T-helper 2 cell treated with Interferon-gamma antibody and Interleukin-4, amounts not matched to agents 5 μg/mL and 100 μg/mL, for 36 hours (primary cell): ENCODE measurements around the gene ATG14.
"Not testable (repeated sequence)": the region's sequence is repeated elsewhere in the genome, so short reads cannot be mapped to it uniquely, and the experiment has no call there.

Experiments used
- DNase-seq: peaks from one replicate; pipeline ENCODE4 v3.0.0; 2021; ENCODE audit warnings: low spot score
- H3K27ac Mint-ChIP-seq: one replicate; pipeline ENCODE4 v1.8.0; 2021; ENCODE audit warnings: mild to moderate bottlenecking, mixed read lengths
- H3K27me3 Mint-ChIP-seq: one replicate; pipeline ENCODE4 v1.8.0; 2021; ENCODE audit warnings: low read depth, mixed read lengths
- H3K36me3 Mint-ChIP-seq: one replicate; pipeline ENCODE4 v1.8.0; 2021; ENCODE audit warnings: low read depth, mixed read lengths
- H3K4me1 Mint-ChIP-seq: one replicate; pipeline ENCODE4 v1.8.0; 2021; ENCODE audit warnings: low read depth, mixed read lengths
- H3K4me3 Mint-ChIP-seq: one replicate; pipeline ENCODE4 v1.8.0; 2022; ENCODE audit warnings: mild to moderate bottlenecking, moderate library complexity, mixed read lengths
- H3K9me3 Mint-ChIP-seq: one replicate; pipeline ENCODE4 v1.8.0; 2021; ENCODE audit warnings: mixed read lengths

Gene ATG14

DNA sequence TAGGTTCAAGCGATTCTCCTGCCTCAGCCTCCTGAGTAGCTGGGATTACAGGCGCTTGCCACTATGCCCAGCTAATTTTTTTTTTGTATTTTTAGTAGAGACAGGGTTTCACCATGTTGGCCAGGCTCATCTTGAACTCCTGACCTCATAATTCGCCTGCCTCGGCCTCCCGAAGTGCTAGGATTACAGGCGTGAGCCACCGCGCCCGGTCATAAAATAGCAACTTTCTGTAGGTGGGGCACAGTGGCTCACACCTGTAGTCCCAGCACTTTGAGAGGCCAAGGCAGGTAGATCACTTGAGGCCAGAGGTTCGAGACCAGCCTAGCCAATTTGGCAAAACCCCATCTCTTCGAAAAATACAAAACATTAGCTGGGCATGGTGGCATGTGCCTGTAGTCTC is 10.7 kb upstream of the ATG14 start:
- not testable (repeated sequence) for H3K27ac Mint-ChIP-seq, H3K36me3 Mint-ChIP-seq, DNase-seq, H3K9me3 Mint-ChIP-seq, H3K4me3 Mint-ChIP-seq, H3K27me3 Mint-ChIP-seq, H3K4me1 Mint-ChIP-seq

DNA sequence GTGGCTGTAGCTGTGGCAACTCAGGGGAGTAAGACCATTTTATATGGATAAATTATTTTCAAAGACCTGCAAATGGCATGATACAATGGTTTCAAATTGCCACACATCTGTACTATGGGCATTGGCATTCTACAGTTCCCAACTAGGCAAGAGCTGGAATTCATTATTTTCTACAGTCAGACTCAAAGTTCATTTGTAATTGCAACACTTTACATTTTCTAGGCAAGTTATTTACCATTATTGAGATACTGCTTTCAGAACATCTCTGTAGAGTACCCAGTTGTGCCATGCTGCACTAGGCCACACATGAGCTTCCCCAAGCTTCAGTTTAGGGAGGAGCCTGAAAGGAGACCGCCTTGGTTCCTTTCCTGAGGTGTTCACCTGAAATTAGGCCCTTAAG is 8.0 kb upstream of the ATG14 start:
- no peak overlapping the region for H3K4me3 Mint-ChIP-seq
- H3K9me3 Mint-ChIP-seq = no peaks in the 10 kb centered on the region
- no peak for DNase-seq
- H3K27ac Mint-ChIP-seq = no peak overlapping the region
- H3K4me1 Mint-ChIP-seq = peaks cover 5% of the 10 kb centered on the region
- no peaks in the 10 kb centered on the region for H3K36me3 Mint-ChIP-seq
- peaks cover 2% of the 10 kb centered on the region for H3K27me3 Mint-ChIP-seq

DNA sequence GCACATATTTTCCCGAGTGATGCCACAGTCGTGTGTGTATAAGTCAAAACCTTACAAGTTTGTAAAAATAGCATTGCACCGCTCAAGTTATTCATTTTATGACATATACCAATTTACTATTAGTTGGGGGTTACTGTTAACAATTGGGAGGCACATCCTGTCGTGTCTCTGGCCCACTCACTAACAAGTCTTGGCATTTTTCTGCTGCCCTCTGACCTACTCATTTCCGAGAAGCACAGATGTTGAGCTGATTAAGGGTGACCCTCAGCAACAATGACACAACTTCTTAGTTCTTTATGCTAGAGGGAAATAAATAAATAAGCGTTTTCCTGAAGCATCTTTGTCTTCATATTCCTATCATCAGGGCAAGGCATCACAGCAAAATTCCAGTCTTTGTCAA is 6.8 kb upstream of the ATG14 start:
- H3K36me3 Mint-ChIP-seq = no peaks in the 10 kb centered on the region
- no peak overlapping the region for H3K4me3 Mint-ChIP-seq
- peaks cover 2% of the 10 kb centered on the region for H3K27me3 Mint-ChIP-seq
- no peak overlapping the region for H3K27ac Mint-ChIP-seq
- DNase-seq = no peak
- H3K4me1 Mint-ChIP-seq = peaks cover 5% of the 10 kb centered on the region
- no peaks in the 10 kb centered on the region for H3K9me3 Mint-ChIP-seq

DNA sequence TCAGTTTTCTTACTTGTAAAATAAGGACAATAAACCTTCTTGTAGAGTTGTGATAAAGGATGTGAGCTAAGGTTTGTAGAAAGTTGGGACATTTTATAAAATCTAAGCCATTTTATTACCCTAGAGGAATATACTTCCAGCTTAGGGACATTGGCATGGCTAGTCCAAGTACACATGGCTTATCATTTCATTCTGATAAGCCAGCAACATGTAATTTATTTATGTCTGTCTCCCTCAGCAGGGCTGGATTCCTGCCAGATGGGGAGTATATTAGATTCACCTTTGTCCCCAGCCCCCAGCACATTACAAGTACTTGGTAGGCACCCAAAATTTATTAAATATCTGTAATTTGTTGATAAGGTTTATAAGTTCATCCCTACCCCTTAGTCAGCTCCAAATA is 6.3 kb upstream of the ATG14 start:
- Mint-ChIP-seq H3K4me1 (peaks cover 5% of the 10 kb centered on the region), H3K4me3 (no peak overlapping the region), H3K9me3 (no peaks in the 10 kb centered on the region), H3K27me3 (peaks cover 2% of the 10 kb centered on the region), H3K27ac (no peak overlapping the region), H3K36me3 (no peaks in the 10 kb centered on the region)
- DNase-seq = no peak

DNA sequence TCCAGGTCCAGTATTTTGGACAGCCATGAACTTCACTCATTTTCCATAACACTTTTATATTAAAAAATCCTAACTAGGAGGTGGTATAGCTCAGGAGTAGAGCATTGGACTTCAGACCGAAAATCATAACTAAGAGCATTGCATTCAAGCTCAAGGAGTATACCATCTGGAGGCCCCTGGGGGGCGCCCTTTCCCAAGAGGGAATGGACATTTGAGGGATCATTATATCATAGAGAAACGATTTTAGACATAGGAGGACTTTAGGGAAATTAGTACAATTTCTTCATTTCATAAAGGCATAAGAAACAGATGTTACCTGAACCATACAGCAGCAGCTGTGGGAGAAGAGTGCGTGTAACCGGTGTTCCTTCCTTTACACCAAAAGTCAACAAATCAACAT is 5.2 kb upstream of the ATG14 start:
- Mint-ChIP-seq H3K36me3 (no peaks in the 10 kb centered on the region), H3K4me3 (no peak overlapping the region), H3K4me1 (peaks cover 10% of the 10 kb centered on the region), H3K27me3 (peaks cover 2% of the 10 kb centered on the region), H3K9me3 (no peaks in the 10 kb centered on the region), H3K27ac (no peak overlapping the region)
- no peak for DNase-seq

DNA sequence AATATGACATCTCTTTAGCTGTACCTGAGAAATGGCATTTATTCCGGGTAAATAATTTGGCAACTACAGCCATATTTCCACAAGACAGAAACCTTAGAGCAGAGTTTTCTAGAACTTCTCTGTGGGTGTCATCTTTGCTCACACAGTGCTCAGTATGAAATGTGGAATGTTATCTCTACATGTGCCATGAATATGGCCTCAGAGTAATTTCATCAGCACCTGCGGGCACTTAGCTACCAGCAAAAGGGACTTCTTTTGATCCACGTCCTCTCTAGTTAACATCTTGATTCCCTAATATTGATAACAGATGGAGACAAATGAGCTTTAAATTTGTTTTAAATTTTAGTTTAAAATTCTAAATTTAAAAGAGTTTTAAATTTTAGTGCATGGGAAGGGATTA is 2.9 kb upstream of the ATG14 start:
- no peak overlapping the region for H3K27ac Mint-ChIP-seq
- no peaks in the 10 kb centered on the region for H3K9me3 Mint-ChIP-seq
- H3K4me3 Mint-ChIP-seq = no peak overlapping the region
- no peaks in the 10 kb centered on the region for H3K36me3 Mint-ChIP-seq
- no peak for DNase-seq
- peaks cover 2% of the 10 kb centered on the region for H3K27me3 Mint-ChIP-seq
- H3K4me1 Mint-ChIP-seq = peaks cover 27% of the 10 kb centered on the region

DNA sequence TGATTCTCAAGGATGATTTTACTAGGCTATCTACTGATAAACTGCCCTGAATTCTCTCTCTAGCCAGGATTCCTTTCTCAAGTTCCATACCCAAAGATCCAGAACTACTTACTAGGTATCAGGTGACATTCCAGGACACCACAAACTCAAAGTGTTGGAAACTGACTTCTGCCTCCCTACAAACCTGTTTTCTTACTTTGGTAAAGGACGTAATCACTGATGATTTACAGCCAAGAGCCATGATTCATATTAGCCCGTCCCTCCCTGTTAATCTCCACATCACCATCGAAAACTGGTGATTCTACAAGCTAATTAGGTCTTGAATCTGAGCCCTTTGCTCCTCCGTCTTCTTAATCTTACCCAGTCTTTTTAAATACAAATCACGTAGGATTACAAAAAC is 1.0 kb upstream of the ATG14 start:
- H3K4me1 Mint-ChIP-seq = peaks cover 32% of the 10 kb centered on the region
- H3K9me3 Mint-ChIP-seq = no peaks in the 10 kb centered on the region
- peak overlapping the region; percentile 89 for H3K4me3 Mint-ChIP-seq
- peaks cover 2% of the 10 kb centered on the region for H3K27me3 Mint-ChIP-seq
- H3K36me3 Mint-ChIP-seq = no peaks in the 10 kb centered on the region
- H3K27ac Mint-ChIP-seq = no peak overlapping the region
- no peak for DNase-seq

DNA sequence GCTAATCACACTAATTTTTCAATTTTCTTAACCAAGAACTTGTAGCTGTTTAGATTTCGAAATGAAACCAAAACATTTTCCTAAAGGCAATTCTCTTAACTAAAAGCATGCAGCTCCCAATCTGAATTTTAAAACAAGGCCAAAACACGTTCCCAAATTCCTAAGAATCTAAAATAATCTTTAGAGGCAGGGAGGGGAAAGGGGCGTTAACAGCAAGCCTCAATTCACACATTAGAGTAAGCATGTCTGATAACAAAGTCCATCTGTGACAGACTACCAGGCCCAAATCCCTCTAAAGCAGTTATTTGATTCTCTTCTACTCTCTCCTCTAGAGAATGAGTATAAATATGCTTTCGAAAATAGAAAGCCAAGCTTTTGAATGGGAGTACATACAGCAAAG is 754 bp downstream of the ATG14 start:
- Mint-ChIP-seq H3K9me3 (no peaks in the 10 kb centered on the region), H3K4me1 (peaks cover 30% of the 10 kb centered on the region), H3K4me3 (peak overlapping the region; percentile 89), H3K27ac (peak overlapping the region; percentile 86), H3K27me3 (no peaks in the 10 kb centered on the region), H3K36me3 (no peaks in the 10 kb centered on the region)
- no peak for DNase-seq

DNA sequence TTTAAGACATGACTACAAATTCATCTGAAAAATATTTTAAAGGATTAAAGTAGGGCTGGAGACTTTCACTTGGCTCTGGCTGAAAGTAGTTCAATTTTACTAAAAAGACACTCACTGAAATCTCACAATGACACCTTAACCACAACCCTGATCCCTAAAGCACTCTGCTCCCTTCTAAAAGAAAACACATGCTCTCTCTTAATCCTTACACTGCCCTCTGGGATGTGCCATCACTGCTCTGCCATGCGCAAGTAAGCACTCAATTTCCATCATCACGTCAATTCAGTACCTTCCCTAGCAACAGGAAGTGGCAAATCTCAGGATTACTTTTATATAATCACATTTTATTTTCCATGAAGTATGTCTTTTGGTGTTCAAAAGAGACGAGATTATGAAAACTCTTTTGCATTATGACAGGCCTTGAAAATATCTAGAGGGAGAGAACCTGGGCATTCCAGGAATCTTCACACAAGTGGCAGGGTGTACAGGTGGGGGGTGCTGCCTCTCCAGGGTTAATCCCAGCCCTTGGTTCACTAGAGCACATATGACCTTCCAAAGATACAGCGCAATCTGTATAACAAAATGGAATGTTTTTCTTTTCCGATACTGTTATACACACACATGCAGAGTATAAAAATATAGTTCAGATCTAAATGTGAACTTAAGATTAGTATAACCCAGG is 7.3 kb downstream of the ATG14 start:
- Mint-ChIP-seq H3K27me3 (no peaks in the 10 kb centered on the region), H3K4me3 (no peak overlapping the region), H3K4me1 (peaks cover 13% of the 10 kb centered on the region), H3K9me3 (no peaks in the 10 kb centered on the region), H3K36me3 (no peaks in the 10 kb centered on the region), H3K27ac (no peak overlapping the region)
- no peak for DNase-seq

DNA sequence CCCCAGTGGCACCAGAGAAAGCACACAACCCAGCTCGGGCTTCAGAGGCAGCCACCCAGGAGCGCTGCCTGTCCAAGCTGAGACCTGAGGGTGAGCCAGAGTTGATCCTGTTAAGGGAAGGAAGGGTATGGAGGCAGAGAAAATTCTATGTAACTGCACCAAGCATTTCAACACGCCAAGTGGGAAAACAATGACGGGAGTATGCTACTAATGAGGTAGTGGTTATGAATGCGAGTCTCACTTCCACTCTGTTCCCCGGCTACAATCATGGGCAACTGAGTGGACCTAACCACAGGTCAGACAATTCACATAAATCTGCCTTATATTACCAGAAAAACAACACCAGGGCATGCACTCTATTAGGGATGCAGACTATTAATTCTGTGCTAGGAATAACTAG is 9.9 kb downstream of the ATG14 start:
- H3K4me1 Mint-ChIP-seq = peaks cover 7% of the 10 kb centered on the region
- no peak for DNase-seq
- no peaks in the 10 kb centered on the region for H3K9me3 Mint-ChIP-seq
- H3K27ac Mint-ChIP-seq = no peak overlapping the region
- H3K4me3 Mint-ChIP-seq = no peak overlapping the region
- peaks cover 2% of the 10 kb centered on the region for H3K36me3 Mint-ChIP-seq
- no peaks in the 10 kb centered on the region for H3K27me3 Mint-ChIP-seq

DNA sequence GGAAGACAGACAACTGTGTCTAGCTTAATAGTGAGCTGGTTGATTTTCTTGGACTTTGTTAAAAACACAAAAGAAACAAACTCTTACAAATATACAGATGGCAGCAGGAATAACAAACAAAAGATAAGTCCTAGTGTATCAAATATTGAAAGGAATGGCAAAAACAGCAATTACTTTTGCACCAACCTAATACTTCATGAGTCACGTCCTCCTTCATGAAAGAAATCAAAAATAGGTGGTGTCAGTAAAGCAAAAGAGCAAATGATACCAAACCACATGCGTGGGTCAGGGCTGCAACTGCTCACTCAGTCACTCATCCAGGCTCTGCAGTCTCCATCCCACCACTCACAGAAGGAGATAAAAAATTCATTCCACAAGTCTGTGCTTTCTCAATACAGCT is 11.8 kb downstream of the ATG14 start:
- Mint-ChIP-seq H3K27me3 (no peaks in the 10 kb centered on the region), H3K4me1 (peaks cover 7% of the 10 kb centered on the region), H3K27ac (no peak overlapping the region), H3K9me3 (no peaks in the 10 kb centered on the region), H3K36me3 (peaks cover 2% of the 10 kb centered on the region), H3K4me3 (no peak overlapping the region)
- no peak for DNase-seq

DNA sequence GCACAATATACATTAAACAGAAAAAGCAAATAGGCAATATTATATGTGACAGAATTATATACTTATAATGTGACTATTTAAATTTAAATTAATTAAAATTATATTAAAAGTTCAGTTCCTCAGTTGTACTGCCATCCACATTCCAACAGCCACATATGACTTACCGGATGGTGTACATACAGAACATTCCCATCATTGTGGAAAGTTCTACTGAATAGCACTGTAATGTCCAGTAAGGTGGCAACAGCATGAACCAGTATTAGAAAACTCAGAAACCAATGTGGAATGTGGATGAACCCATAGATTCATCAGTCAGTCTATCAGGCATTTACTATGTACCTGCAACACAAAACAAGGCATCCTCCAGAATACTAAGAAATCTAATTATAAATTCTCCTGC is 12.4 kb downstream of the ATG14 start:
- no peak for DNase-seq
- no peak overlapping the region for H3K27ac Mint-ChIP-seq
- no peaks in the 10 kb centered on the region for H3K27me3 Mint-ChIP-seq
- peaks cover 2% of the 10 kb centered on the region for H3K36me3 Mint-ChIP-seq
- no peak overlapping the region for H3K4me3 Mint-ChIP-seq
- peaks cover 5% of the 10 kb centered on the region for H3K4me1 Mint-ChIP-seq
- H3K9me3 Mint-ChIP-seq = no peaks in the 10 kb centered on the region

DNA sequence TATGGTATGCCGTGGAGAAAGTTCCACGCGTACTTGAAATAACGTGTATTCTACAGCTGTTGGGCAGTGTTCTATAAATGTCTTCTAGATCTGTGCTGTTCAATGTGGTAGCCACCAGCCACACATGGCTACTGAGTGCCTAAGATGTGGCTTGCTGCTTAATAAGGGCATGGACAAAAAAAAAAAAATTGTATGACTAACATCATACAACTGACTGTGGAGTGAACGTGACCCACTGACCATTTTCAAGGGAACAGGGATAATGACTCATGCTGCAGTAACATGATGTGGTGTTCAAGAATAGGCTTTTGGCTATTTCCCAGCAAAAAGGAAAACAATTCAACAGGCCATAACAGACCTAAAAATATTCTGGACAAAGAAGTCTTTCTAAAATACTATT is 13.0 kb downstream of the ATG14 start:
- Mint-ChIP-seq H3K27ac (no peak overlapping the region), H3K9me3 (no peaks in the 10 kb centered on the region), H3K4me3 (no peak overlapping the region), H3K27me3 (no peaks in the 10 kb centered on the region), H3K36me3 (peaks cover 2% of the 10 kb centered on the region), H3K4me1 (peaks cover 3% of the 10 kb centered on the region)
- DNase-seq = no peak

DNA sequence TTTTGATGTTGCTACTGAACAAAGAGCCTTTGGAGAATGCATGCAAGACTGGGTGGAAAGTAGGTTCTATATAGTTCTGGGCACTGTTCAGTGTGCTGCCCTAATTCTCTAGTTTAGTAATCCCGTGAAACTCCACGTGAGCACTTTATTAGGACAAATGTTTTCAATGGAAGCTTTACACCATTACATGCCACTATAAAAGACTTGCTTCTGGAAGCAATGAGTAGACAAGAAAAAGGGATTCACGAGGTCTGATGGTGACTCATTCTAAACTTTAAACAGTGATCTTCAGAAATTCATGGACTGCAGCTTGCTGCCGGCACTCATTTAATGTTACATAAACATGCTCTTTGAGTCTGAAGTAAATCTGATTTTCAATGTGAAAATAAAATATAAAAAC is 22.3 kb downstream of the ATG14 start:
- H3K9me3 Mint-ChIP-seq = no peaks in the 10 kb centered on the region
- H3K27me3 Mint-ChIP-seq = no peaks in the 10 kb centered on the region
- H3K4me1 Mint-ChIP-seq = peaks cover 28% of the 10 kb centered on the region
- H3K36me3 Mint-ChIP-seq = peaks cover 26% of the 10 kb centered on the region
- DNase-seq = no peak
- no peak overlapping the region for H3K4me3 Mint-ChIP-seq
- peak overlapping the region; percentile 11 for H3K27ac Mint-ChIP-seq

DNA sequence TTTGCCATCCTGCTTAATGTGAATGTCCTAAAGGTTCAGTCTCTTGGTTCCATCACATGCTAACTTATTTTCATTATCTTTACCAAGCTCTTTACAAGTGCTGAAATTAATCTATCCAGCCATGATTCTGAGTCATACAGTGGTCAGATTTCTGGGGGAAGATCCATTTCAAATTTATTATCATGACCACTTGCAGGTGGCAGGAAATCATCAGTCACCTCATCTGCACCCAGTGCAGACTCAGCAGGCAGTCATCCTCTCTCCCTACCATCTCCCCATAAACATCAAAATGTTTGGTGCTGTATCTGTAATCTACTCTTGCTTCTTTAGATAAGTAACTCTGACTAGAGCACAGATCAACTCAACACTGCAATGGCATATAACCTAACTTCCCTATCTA is 23.5 kb downstream of the ATG14 start:
- peak overlapping the region; percentile 60 for H3K27ac Mint-ChIP-seq
- H3K4me1 Mint-ChIP-seq = peaks cover 31% of the 10 kb centered on the region
- H3K4me3 Mint-ChIP-seq = no peak overlapping the region
- peaks cover 27% of the 10 kb centered on the region for H3K36me3 Mint-ChIP-seq
- no peaks in the 10 kb centered on the region for H3K9me3 Mint-ChIP-seq
- DNase-seq = no peak
- H3K27me3 Mint-ChIP-seq = no peaks in the 10 kb centered on the region
